HEK293 (cell line): Measurements from ENCODE around the gene TMEM14A.

ENCODE experiments used
- CTCF ChIA-PET: fragments of 350-600 bp; formaldehyde crosslinking; extraction: SDS; loops from one replicate; lab custom pipeline; 2021; ENCODE audit warnings: antibody characterized with exemption; lab: Yijun Ruan, JAX
- POLR2A ChIA-PET: fragments of 300-600 bp; formaldehyde crosslinking; extraction: SDS; loops from one replicate; lab custom pipeline; 2020; ENCODE audit warnings: antibody characterized with exemption, inconsistent platforms; lab: Yijun Ruan, JAX
- H3K27ac ChIP-seq: fragments of 200-500 bp; sonication (Bioruptor generic); 2 replicates; pipeline ENCODE4 v1.5.1; 2014; ENCODE audit warnings: low read depth, low read length, control low read depth, inconsistent platforms; ENCODE audit errors: extremely low read depth
- H3K36me3 ChIP-seq, 2 experiments: fragments of 200-500 bp in 1 of 2; sonication (Bioruptor generic) in 1 of 2; 1 replicate in 1 of 2; 2 replicates in 1 of 2; pipeline ENCODE4 v1.5.1; 2014 to 2017; ENCODE audit warnings: inconsistent platforms in 2 of 2, low read length in 2 of 2; ENCODE audit not compliant: control insufficient read depth in 2 of 2, insufficient read depth in 1 of 2
- H3K4me1 ChIP-seq: fragments of 200-500 bp; sonication (Bioruptor generic); 2 replicates; pipeline ENCODE4 v1.5.1; 2014; ENCODE audit warnings: mild to moderate bottlenecking, low read length, inconsistent platforms; ENCODE audit not compliant: control insufficient read depth, insufficient read depth
- H3K4me3 ChIP-seq: 2 replicates; pipeline ENCODE4 v1.5.1; 2011; ENCODE audit warnings: low read depth, mild to moderate bottlenecking, control low read depth, low read length, moderate library complexity
- H3K9me3 ChIP-seq: fragments of 200-500 bp; sonication (Bioruptor generic); 2 replicates; pipeline ENCODE4 v1.5.1; 2014; ENCODE audit warnings: low read depth, low read length, inconsistent platforms; ENCODE audit not compliant: control insufficient read depth, insufficient read depth
- CTCF ChIP-seq: fragments of 450-650 bp; formaldehyde crosslinking; IDR thresholded peaks from 2 replicates; pipeline ENCODE4 v1.5.1; 2016; ENCODE audit warnings: missing biosample characterization, missing genetic modification characterization
- GLIS1 ChIP-seq: fragments of 450-650 bp; formaldehyde crosslinking; IDR thresholded peaks from 2 replicates; pipeline ENCODE4 v1.5.1; 2016; ENCODE audit warnings: missing biosample characterization, missing genetic modification characterization
- GLIS2 ChIP-seq: fragments of 450-650 bp; formaldehyde crosslinking; IDR thresholded peaks from 2 replicates; pipeline ENCODE4 v1.5.1; 2016; ENCODE audit warnings: missing biosample characterization, missing genetic modification characterization
- HOXA7 ChIP-seq: sonication (generic); formaldehyde crosslinking; IDR thresholded peaks from 2 replicates; pipeline ENCODE4 v1.8.1; 2022; ENCODE audit warnings: missing genetic modification reagents, borderline replicate concordance
- OVOL3 ChIP-seq: fragments of 450-650 bp; formaldehyde crosslinking; IDR thresholded peaks from 2 replicates; pipeline ENCODE4 v1.5.1; 2016; ENCODE audit warnings: missing biosample characterization, missing genetic modification characterization
- PRDM1 ChIP-seq: fragments of 450-650 bp; formaldehyde crosslinking; IDR thresholded peaks from 2 replicates; pipeline ENCODE4; 2016; ENCODE audit warnings: missing biosample characterization, missing genetic modification characterization
- ZFP69B ChIP-seq: fragments of 450-650 bp; formaldehyde crosslinking; IDR thresholded peaks from 2 replicates; pipeline ENCODE4 v1.5.1; 2016; ENCODE audit warnings: missing biosample characterization, missing genetic modification characterization
- ZNF112 ChIP-seq: fragments of 450-650 bp; formaldehyde crosslinking; IDR thresholded peaks from 2 replicates; pipeline ENCODE4 v1.5.0; 2017; ENCODE audit warnings: missing biosample characterization, missing genetic modification characterization
- ZNF214 ChIP-seq: fragments of 450-650 bp; formaldehyde crosslinking; IDR thresholded peaks from 2 replicates; pipeline ENCODE4 v1.5.1; 2017; ENCODE audit warnings: missing biosample characterization, mild to moderate bottlenecking, missing genetic modification characterization, borderline replicate concordance
- ZNF23 ChIP-seq: fragments of 450-650 bp; formaldehyde crosslinking; IDR thresholded peaks from 2 replicates; pipeline ENCODE4 v1.5.1; 2016; ENCODE audit warnings: missing biosample characterization, missing genetic modification characterization, borderline replicate concordance
- ZNF24 ChIP-seq: fragments of 450-650 bp; formaldehyde crosslinking; IDR thresholded peaks from 2 replicates; pipeline ENCODE4 v1.5.1; 2016; ENCODE audit warnings: missing biosample characterization, missing genetic modification characterization
- ZNF26 ChIP-seq: fragments of 450-650 bp; formaldehyde crosslinking; IDR thresholded peaks from 2 replicates; pipeline ENCODE4 v1.5.1; 2016; ENCODE audit warnings: missing biosample characterization, missing genetic modification characterization
- ZNF362 ChIP-seq: fragments of 450-650 bp; formaldehyde crosslinking; IDR thresholded peaks from 2 replicates; pipeline ENCODE4 v1.5.1; 2016; ENCODE audit warnings: missing biosample characterization, missing genetic modification characterization
- ZNF391 ChIP-seq: fragments of 450-650 bp; formaldehyde crosslinking; IDR thresholded peaks from 2 replicates; pipeline ENCODE4 v1.5.1; 2016; ENCODE audit warnings: low read depth, missing biosample characterization, missing genetic modification characterization, borderline replicate concordance
- ZNF518A ChIP-seq: fragments of 450-650 bp; formaldehyde crosslinking; conservative IDR thresholded peaks from 2 replicates; pipeline ENCODE4 v1.5.1; 2016; ENCODE audit warnings: low read depth, missing biosample characterization, missing genetic modification characterization
- ZNF670 ChIP-seq: fragments of 450-650 bp; formaldehyde crosslinking; IDR thresholded peaks from 2 replicates; pipeline ENCODE4 v1.5.1; 2016; ENCODE audit warnings: missing biosample characterization, missing genetic modification characterization, low read depth
- ZNF768 ChIP-seq: fragments of 450-650 bp; formaldehyde crosslinking; IDR thresholded peaks from 2 replicates; pipeline ENCODE4 v1.5.1; 2018; ENCODE audit warnings: missing biosample characterization, mild to moderate bottlenecking, missing genetic modification characterization
- ZNF777 ChIP-seq: fragments of 450-650 bp; formaldehyde crosslinking; IDR thresholded peaks from 2 replicates; pipeline ENCODE4 v1.5.1; 2017; ENCODE audit warnings: missing biosample characterization, missing genetic modification characterization, borderline replicate concordance

The TMEM14A gene

GRCh38 chr6:52664186-52664990 is 6.5 kb upstream of the TMEM14A start (continued):
- TF ChIP-seq ZNF518A (tag by site-specific recombination), result no peak
- no peak for TF ChIP-seq ZNF214 (tag by site-specific recombination)
- 0 out of 2 replicates have a peak, but pooled peaks have one; percentile 39 for TF ChIP-seq CTCF (tag by site-specific recombination)
- TF ChIP-seq ZNF768 (tag by site-specific recombination), result no peak
- no peak for TF ChIP-seq ZNF670 (tag by site-specific recombination)
- 0 out of 2 replicates have a peak, but pooled peaks have one; percentile 12 for TF ChIP-seq ZNF24

GRCh38 chr6:52664991-52665686 is 5.8 kb upstream of the TMEM14A start:
- Histone ChIP-seq H3K9me3 (no peaks in the 10 kb centered on the region), H3K27ac (no peak overlapping the region), H3K4me3 (peak overlapping the region; percentile 52), H3K36me3 (peaks cover 0 to 20% of the 10 kb centered on the region in 2 experiments; a peak in 1 of 3 replicates), H3K4me1 (peaks cover 10% of the 10 kb centered on the region; the same call in 1 of the 2 replicates)
- TF ChIP-seq ZNF26 (tag by site-specific recombination) (no peak), PRDM1 (tag by site-specific recombination) (peak; percentile 73)
- ChIA-PET CTCF (interaction anchor here (0.6 to 1.7 kb wide), 12 partner anchors 9 to 379 kb away, joined by 3 to 12 read pairs (median 4); no protein-coding TSS in a partner anchor), POLR2A (interaction anchor here (0.5 to 1.2 kb wide), 4 partner anchors 13 to 367 kb away, joined by 3 to 7 read pairs (median 4); no protein-coding TSS in a partner anchor)

GRCh38 chr6:52666071-52666470 is 4.8 kb upstream of the TMEM14A start:
- Histone ChIP-seq H3K4me1 (peaks cover 10% of the 10 kb centered on the region; the same call in 1 of the 2 replicates), H3K36me3 (peaks cover 0 to 20% of the 10 kb centered on the region in 2 experiments; a peak in 1 of 3 replicates), H3K4me3 (no peak overlapping the region), H3K27ac (no peak overlapping the region), H3K9me3 (no peaks in the 10 kb centered on the region)
- ChIA-PET CTCF (interaction anchor here (0.6 to 1.7 kb wide), 3 partner anchors 17 to 90 kb away, joined by 3 to 4 read pairs (median 4); no protein-coding TSS in a partner anchor), POLR2A (no interaction called here)
- TF ChIP-seq OVOL3 (tag by site-specific recombination), result no peak
- TF ChIP-seq ZNF23 (tag by site-specific recombination), result no peak
- TF ChIP-seq ZNF362 (tag by site-specific recombination), result no peak
- TF ChIP-seq ZNF391 (tag by site-specific recombination), result no peak
- no peak for TF ChIP-seq ZNF777 (tag by site-specific recombination)
- TF ChIP-seq ZNF112 (tag by site-specific recombination), result no peak
- no peak for TF ChIP-seq ZFP69B (tag by site-specific recombination)
- no peak for TF ChIP-seq ZNF26 (tag by site-specific recombination)
- TF ChIP-seq GLIS2, result no peak
- no peak for TF ChIP-seq GLIS1 (tag by site-specific recombination)
- TF ChIP-seq HOXA7 (CRISPR knock-in tag), result no peak
